BJ (cell line): ENCODE results near the gene EFCAB5. TPM values are rescaled to one million over a fixed set of nuclear protein-coding genes. Genes with fewer than 3 reads are reported as not detected.

Source experiments
- CTCF ChIA-PET: fragments of 350-600 bp; formaldehyde crosslinking; extraction: SDS; loops from one replicate; lab custom pipeline; 2021; ENCODE audit warnings: antibody characterized with exemption, inconsistent platforms; lab: Yijun Ruan, JAX
- POLR2A ChIA-PET: fragments of 300-600 bp; sonication (Branson Sonifier 250); formaldehyde crosslinking; extraction: SDS; loops from one replicate; lab custom pipeline; 2021; ENCODE audit warnings: antibody characterized with exemption; lab: Charles Lee
- DNase-seq: peaks from one replicate; pipeline ENCODE4 v3.0.0-alpha.2; 2011; ENCODE audit warnings: low read depth
- H3K27me3 ChIP-seq: 2 replicates; pipeline ENCODE4 v1.6.0; 2011; ENCODE audit warnings: low read length; ENCODE audit not compliant: control insufficient read depth, insufficient read depth
- H3K36me3 ChIP-seq: 2 replicates; pipeline ENCODE4 v1.5.1; 2011; ENCODE audit warnings: low read length; ENCODE audit not compliant: control insufficient read depth, insufficient read depth
- H3K4me3 ChIP-seq: 2 replicates; pipeline ENCODE4 v1.5.1; 2011; ENCODE audit warnings: low read depth, mild to moderate bottlenecking, control low read depth, low read length
- polyA plus RNA-seq: library from polyadenylated mRNA; depleted of rRNA; stranded (reverse); fragments of >200 nt; gene quantifications from 2 replicates; pipeline ENCODE4 v1.2.3, GENCODE V29; 2011
- TF ChIP-seq, protein P1 (sequence below): IDR thresholded peaks from 2 replicates; pipeline ENCODE4 v1.5.1; 2011; ENCODE audit warnings: low read depth, mild to moderate bottlenecking, control low read depth, inconsistent platforms, low read length, moderate library complexity; ENCODE audit not compliant: insufficient read depth

EFCAB5 gene
- polyA plus RNA-seq, 1 experiment, result not detected

- TF ChIP-seq, protein P1, sequence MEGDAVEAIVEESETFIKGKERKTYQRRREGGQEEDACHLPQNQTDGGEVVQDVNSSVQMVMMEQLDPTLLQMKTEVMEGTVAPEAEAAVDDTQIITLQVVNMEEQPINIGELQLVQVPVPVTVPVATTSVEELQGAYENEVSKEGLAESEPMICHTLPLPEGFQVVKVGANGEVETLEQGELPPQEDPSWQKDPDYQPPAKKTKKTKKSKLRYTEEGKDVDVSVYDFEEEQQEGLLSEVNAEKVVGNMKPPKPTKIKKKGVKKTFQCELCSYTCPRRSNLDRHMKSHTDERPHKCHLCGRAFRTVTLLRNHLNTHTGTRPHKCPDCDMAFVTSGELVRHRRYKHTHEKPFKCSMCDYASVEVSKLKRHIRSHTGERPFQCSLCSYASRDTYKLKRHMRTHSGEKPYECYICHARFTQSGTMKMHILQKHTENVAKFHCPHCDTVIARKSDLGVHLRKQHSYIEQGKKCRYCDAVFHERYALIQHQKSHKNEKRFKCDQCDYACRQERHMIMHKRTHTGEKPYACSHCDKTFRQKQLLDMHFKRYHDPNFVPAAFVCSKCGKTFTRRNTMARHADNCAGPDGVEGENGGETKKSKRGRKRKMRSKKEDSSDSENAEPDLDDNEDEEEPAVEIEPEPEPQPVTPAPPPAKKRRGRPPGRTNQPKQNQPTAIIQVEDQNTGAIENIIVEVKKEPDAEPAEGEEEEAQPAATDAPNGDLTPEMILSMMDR, result peak; percentile 68
- Histone ChIP-seq H3K4me3 (no peak overlapping the region), H3K36me3 (no peaks in the 10 kb centered on the region), H3K27me3 (no peaks in the 10 kb centered on the region)
- DNase-seq, result no peak
- POLR2A ChIA-PET, result interaction anchor here (0.5 kb wide), 1 partner anchor 66 kb away, joined by 3 read pairs; no protein-coding TSS in a partner anchor
- CTCF ChIA-PET, result interaction anchor here (0.6 to 8.3 kb wide), 36 partner anchors 9 to 520 kb away, joined by 3 to 110 read pairs (median 4); partner anchors contain the start of gene SSH2
Observed at GRCh38 chr17:30093463-30094147, 152.2 kb downstream of the EFCAB5 start.

GRCh38 chr17:30095507-30096244 lies 154.2 kb downstream of the EFCAB5 start:
- H3K27me3 ChIP-seq, result no peaks in the 10 kb centered on the region

GRCh38 chr17:30101686-30102390 lies 160.4 kb downstream of the EFCAB5 start:
- TF ChIP-seq, protein P1, result no peak
- DNase-seq, result no peak
- Histone ChIP-seq H3K4me3 (no peak overlapping the region), H3K27me3 (peaks cover 4% of the 10 kb centered on the region; the same call in 1 of the 2 replicates), H3K36me3 (no peaks in the 10 kb centered on the region)
- ChIA-PET POLR2A (no interaction called here), CTCF (no interaction called here)

More at GRCh38 chr17:30095507-30096244, 154.2 kb downstream of the EFCAB5 start:
- TF ChIP-seq, protein P1, result peak; percentile 75
- peak; percentile 50 for DNase-seq
- Histone ChIP-seq H3K36me3 (no peaks in the 10 kb centered on the region), H3K4me3 (no peak overlapping the region)
- POLR2A ChIA-PET, result no interaction called here
- CTCF ChIA-PET, result interaction anchor here (0.6 to 8.3 kb wide), 17 partner anchors 9 to 791 kb away, joined by 3 to 110 read pairs (median 5); partner anchors contain the start of gene SSH2

DNA sequence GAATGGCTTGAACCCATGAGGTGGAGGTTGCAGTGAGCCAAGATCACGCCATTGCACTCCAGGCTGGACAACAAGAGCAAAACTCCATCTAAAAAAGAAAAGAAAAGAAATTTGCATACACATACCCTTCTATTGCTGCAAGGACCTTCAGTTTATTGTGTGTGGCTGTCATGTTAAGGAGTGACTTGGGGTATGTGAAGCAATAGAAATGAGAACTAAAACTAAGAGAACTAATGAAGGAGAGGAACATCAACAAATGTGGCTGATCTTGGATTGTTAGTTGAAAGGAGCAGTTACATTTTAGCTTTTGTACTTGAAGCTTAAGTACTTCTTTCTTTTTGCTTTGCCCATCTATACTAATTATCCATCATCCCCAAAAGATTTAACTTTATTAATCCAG lies 162.5 kb downstream of the EFCAB5 start:
- H3K36me3 ChIP-seq, result no peaks in the 10 kb centered on the region
- ChIA-PET CTCF (interaction anchor here (0.9 to 4.6 kb wide), 23 partner anchors 10 to 490 kb away, joined by 3 to 74 read pairs (median 5); partner anchors contain the start of gene BLMH), POLR2A (no interaction called here)
- H3K27me3 ChIP-seq, result peaks cover 4% of the 10 kb centered on the region; the same call in 1 of the 2 replicates
- H3K4me3 ChIP-seq, result no peak overlapping the region
- TF ChIP-seq, protein P1, result no peak
- no peak for DNase-seq
